ENCODE results near the gene DTNBP1. TPM values are rescaled to one million over a fixed set of nuclear protein-coding genes. Genes with fewer than 3 reads are reported as not detected.
"Not testable (repeated sequence)": the region's sequence is repeated elsewhere in the genome, so short reads cannot be mapped to it uniquely, and the experiment has no call there.

Gene DTNBP1
- total and polyA plus RNA-seq, 4 experiments from 2014 or later: 24.1 to 34.8 (median 29.2) TPM

DNA sequence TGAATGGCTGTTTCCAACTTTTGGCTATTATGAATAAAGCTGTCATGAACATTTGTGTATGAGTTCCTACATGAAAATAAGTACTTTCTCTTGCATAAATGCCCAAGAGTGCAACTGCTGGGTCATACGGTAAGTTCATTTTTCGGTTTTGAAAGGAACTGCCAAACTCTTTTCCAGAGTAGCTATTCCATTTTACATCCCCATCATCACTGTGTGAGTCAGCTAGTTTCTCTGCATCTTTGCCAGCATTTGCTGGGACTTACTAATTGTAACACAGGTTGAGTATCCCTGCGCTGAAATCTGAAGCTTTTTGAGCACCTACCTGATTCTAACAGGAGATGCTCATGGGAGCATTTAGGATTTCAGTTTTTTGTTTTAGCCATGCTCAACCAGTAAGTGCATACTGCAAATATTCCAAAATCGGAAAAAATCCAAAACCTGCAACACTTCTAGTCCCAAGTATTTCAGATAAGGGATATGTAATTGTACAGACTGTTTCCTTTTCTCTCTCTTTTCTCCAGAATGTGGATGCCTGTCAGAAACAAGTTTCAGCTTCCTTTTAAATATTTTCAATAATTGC, 118.4 kb downstream of the DTNBP1 start:
- CTCF ChIA-PET (ENCODE audit: partially characterized antibody): interaction anchor here (0.7 to 1.0 kb wide), 2 partner anchors 8 to 59 kb away, joined by 3 read pairs; no protein-coding TSS in a partner anchor
- DNase-seq: no peak
- Mint-ChIP-seq H3K27me3 (no peaks in the 10 kb centered on the region), H3K4me1 (peaks cover 0 to 8% (median 4%) of the 10 kb centered on the region in 4 donors), H3K27ac (no peak overlapping the region), H3K9me3 (peaks cover 0 to 16% (median 3%) of the 10 kb centered on the region in 8 donors), H3K36me3 (peaks cover 2 to 16% of the 10 kb centered on the region in 2 donors), H3K4me3 (no peak overlapping the region)
- Histone ChIP-seq H3K27me3 (ENCODE audit: insufficient read depth, low read length) (no peaks in the 10 kb centered on the region), H3K9me3 (ENCODE audit: control insufficient read depth in 1 of 2, low read length in 2 of 2) (no peaks in the 10 kb centered on the region), H3K27ac (ENCODE audit: low read depth, low read length) (no peak overlapping the region), H3K4me1 (ENCODE audit: insufficient read depth, low read length) (no peaks in the 10 kb centered on the region), H3K36me3 (ENCODE audit: insufficient read depth, low read length) (no peaks in the 10 kb centered on the region), H3K4me3 (ENCODE audit: low read length in 2 of 2) (no peak overlapping the region)
- POLR2A ChIA-PET (ENCODE audit: partially characterized antibody): no interaction called here
- intact Hi-C loops (cut with micrococcal nuclease): no loop called here

GRCh38 chr6:15543332-15543917, 119.4 kb downstream of the DTNBP1 start:
- DNase-seq; H3K36me3 ChIP-seq (ENCODE audit: insufficient read depth, low read length); H3K27ac ChIP-seq (ENCODE audit: low read depth, low read length); H3K4me1 ChIP-seq (ENCODE audit: insufficient read depth, low read length); H3K27me3 ChIP-seq (ENCODE audit: insufficient read depth, low read length); H3K27ac Mint-ChIP-seq; intact Hi-C loops (cut with micrococcal nuclease); POLR2A ChIA-PET (ENCODE audit: partially characterized antibody); H3K4me3 Mint-ChIP-seq; H3K4me3 ChIP-seq (ENCODE audit: low read length in 2 of 2); H3K9me3 ChIP-seq (ENCODE audit: control insufficient read depth in 1 of 2, low read length in 2 of 2); H3K27me3 Mint-ChIP-seq: not testable (repeated sequence)
- Mint-ChIP-seq H3K9me3 (peaks cover 0 to 16% (median 3%) of the 10 kb centered on the region in 8 donors), H3K4me1 (peaks cover 0 to 12% (median 4%) of the 10 kb centered on the region in 4 donors), H3K36me3 (peaks cover 2 to 16% of the 10 kb centered on the region in 2 donors)
- CTCF ChIA-PET (ENCODE audit: partially characterized antibody): interaction anchor here (1.0 kb wide), 1 partner anchor 9 kb away, joined by 3 read pairs; no protein-coding TSS in a partner anchor

DNA sequence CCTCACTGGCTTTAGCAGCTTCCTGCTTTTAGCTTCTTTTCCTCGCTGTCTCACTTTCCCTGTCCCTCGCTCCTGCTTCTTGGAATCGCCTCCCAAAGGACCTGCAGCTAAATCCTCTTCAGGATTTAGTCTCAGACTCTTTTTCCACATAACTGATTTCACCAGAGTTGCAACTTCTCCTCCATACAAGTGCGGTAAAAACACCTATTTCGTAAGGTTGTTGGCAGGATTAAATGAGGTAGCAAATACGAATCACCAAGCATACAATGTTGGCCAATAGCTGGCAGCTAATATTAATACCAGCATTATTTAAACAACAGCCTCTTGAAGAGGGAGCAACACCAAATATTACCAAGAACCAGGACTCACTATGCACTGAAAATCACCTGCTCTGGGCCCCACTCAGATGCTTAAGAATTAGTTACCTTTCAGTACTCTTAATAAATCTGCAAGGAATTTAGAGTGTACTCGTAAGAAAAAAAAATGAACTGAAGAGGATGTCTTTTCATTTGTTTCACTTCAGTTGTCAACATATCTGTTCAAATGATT, 123.0 kb downstream of the DTNBP1 start:
- H3K4me1 ChIP-seq (ENCODE audit: insufficient read depth, low read length): no peaks in the 10 kb centered on the region
- H3K27me3 Mint-ChIP-seq: no peaks in the 10 kb centered on the region
- intact Hi-C loops (cut with micrococcal nuclease): no loop called here
- H3K4me3 Mint-ChIP-seq: no peak overlapping the region
- CTCF ChIA-PET (ENCODE audit: partially characterized antibody): no interaction called here
- H3K4me1 Mint-ChIP-seq: peaks cover 4 to 15% (median 5%) of the 10 kb centered on the region in 4 donors
- H3K27ac Mint-ChIP-seq: no peak overlapping the region
- no peaks in the 10 kb centered on the region for H3K9me3 ChIP-seq (ENCODE audit: control insufficient read depth in 1 of 2, low read length in 2 of 2)
- H3K27ac ChIP-seq (ENCODE audit: low read depth, low read length): no peak overlapping the region
- H3K27me3 ChIP-seq (ENCODE audit: insufficient read depth, low read length): no peaks in the 10 kb centered on the region
- H3K9me3 Mint-ChIP-seq: peaks cover 0 to 8% (median under 1%) of the 10 kb centered on the region in 8 donors
- H3K4me3 ChIP-seq (ENCODE audit: low read length in 2 of 2): no peak overlapping the region
- POLR2A ChIA-PET (ENCODE audit: partially characterized antibody): no interaction called here
- peaks cover 0 to 11% of the 10 kb centered on the region in 2 donors for H3K36me3 Mint-ChIP-seq
- DNase-seq: no peak
- H3K36me3 ChIP-seq (ENCODE audit: insufficient read depth, low read length): no peaks in the 10 kb centered on the region

DNA sequence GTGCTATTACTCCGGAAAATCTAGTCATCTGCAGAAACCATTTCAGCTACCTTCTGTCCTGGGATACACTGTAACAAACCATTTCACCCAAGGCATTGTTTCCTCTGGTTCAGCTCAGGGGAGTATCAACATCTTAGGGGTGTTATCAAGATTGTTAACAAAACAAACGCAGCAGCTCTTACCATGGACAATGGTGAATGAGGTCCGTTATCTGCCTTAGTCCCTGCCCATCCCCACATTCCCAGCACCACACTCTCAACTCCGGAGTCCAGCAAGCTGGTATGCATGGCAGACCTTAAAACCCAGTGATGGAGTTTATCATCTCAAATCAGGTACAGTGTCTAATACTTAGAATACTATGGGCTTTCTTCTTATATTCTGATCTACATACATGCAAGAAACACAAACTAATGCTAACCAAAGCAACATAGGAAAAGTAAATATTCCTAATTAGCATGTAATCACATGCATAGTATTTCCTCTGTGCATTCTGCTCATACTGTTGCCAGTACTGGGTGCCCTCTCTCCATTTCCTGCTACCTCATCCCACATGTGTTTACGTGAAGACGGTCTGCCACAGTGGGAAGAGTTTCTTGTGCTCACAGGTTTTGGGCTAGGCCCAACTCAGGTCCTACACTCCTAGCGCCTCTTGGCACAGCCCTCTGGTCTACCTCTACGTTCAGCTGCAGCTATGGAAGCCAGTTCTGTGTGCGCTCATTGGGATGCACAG, 123.9 kb downstream of the DTNBP1 start:
- CTCF ChIA-PET (ENCODE audit: partially characterized antibody): no interaction called here
- Histone ChIP-seq H3K4me3 (ENCODE audit: low read length in 2 of 2) (no peak overlapping the region), H3K36me3 (ENCODE audit: insufficient read depth, low read length) (no peaks in the 10 kb centered on the region), H3K4me1 (ENCODE audit: insufficient read depth, low read length) (no peaks in the 10 kb centered on the region), H3K9me3 (ENCODE audit: control insufficient read depth in 1 of 2, low read length in 2 of 2) (no peaks in the 10 kb centered on the region), H3K27me3 (ENCODE audit: insufficient read depth, low read length) (no peaks in the 10 kb centered on the region), H3K27ac (ENCODE audit: low read depth, low read length) (no peak overlapping the region)
- no peak overlapping the region for H3K4me3 Mint-ChIP-seq
- no peak for DNase-seq
- peaks cover 2 to 5% of the 10 kb centered on the region in 2 donors for H3K36me3 Mint-ChIP-seq
- intact Hi-C loops (cut with micrococcal nuclease): no loop called here
- POLR2A ChIA-PET (ENCODE audit: partially characterized antibody): no interaction called here
- H3K4me1 Mint-ChIP-seq: peaks cover 4 to 15% (median 5%) of the 10 kb centered on the region in 4 donors
- H3K27ac Mint-ChIP-seq: peak overlapping the region in 1 of 7 donors; percentile 13
- H3K9me3 Mint-ChIP-seq: peaks cover 0 to 5% (median 0%) of the 10 kb centered on the region in 8 donors
- H3K27me3 Mint-ChIP-seq: no peaks in the 10 kb centered on the region

DNA sequence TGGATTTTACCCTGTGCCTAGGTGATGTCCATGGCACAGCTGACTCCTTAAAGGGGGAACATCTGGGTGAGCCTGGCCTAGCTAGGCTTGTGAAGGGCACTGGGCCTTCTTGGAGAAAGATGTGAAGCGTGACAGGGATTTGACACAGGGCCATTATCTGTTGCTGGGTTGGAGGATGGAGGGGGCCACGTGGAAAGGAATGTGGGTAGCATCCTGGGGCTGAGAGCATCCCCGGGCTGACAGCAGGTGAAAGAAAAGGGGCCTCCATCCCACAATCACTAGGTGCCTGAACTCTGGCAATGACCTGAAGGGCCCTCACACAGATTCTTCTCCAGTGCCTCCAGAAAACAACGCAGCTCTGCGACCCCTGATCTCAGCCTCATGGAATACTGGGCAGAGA, 124.7 kb downstream of the DTNBP1 start:
- CTCF ChIA-PET (ENCODE audit: partially characterized antibody): no interaction called here

GRCh38 chr6:15536198-15536955, 126.5 kb downstream of the DTNBP1 start:
- Mint-ChIP-seq H3K27ac (no peak overlapping the region), H3K4me1 (peaks cover 0 to 15% (median 5%) of the 10 kb centered on the region in 4 donors), H3K4me3 (no peak overlapping the region), H3K27me3 (no peaks in the 10 kb centered on the region), H3K36me3 (peaks cover 15 to 20% of the 10 kb centered on the region in 2 donors), H3K9me3 (no peaks in the 10 kb centered on the region)
- Histone ChIP-seq H3K9me3 (ENCODE audit: control insufficient read depth in 1 of 2, low read length in 2 of 2) (no peaks in the 10 kb centered on the region), H3K27me3 (ENCODE audit: insufficient read depth, low read length) (no peaks in the 10 kb centered on the region), H3K4me3 (ENCODE audit: low read length in 2 of 2) (no peak overlapping the region), H3K4me1 (ENCODE audit: insufficient read depth, low read length) (no peaks in the 10 kb centered on the region), H3K36me3 (ENCODE audit: insufficient read depth, low read length) (no peaks in the 10 kb centered on the region), H3K27ac (ENCODE audit: low read depth, low read length) (no peak overlapping the region)
- ChIA-PET CTCF (ENCODE audit: partially characterized antibody) (no interaction called here), POLR2A (ENCODE audit: partially characterized antibody) (no interaction called here)
- DNase-seq: no peak
- intact Hi-C loops (cut with micrococcal nuclease): no loop called here

More for the DNA sequence above, 124.7 kb downstream of the DTNBP1 start:
- no peaks in the 10 kb centered on the region for H3K27me3 ChIP-seq (ENCODE audit: insufficient read depth, low read length)
- H3K27ac Mint-ChIP-seq: no peak overlapping the region
- H3K4me1 ChIP-seq (ENCODE audit: insufficient read depth, low read length): no peaks in the 10 kb centered on the region
- no peak overlapping the region for H3K27ac ChIP-seq (ENCODE audit: low read depth, low read length)
- H3K4me3 Mint-ChIP-seq: no peak overlapping the region
- POLR2A ChIA-PET (ENCODE audit: partially characterized antibody): no interaction called here
- H3K27me3 Mint-ChIP-seq: no peaks in the 10 kb centered on the region
- intact Hi-C loops (cut with micrococcal nuclease): no loop called here
- no peak for DNase-seq
- no peaks in the 10 kb centered on the region for H3K9me3 ChIP-seq (ENCODE audit: control insufficient read depth in 1 of 2, low read length in 2 of 2)
- peaks cover 6 to 9% of the 10 kb centered on the region in 2 donors for H3K36me3 Mint-ChIP-seq
- no peaks in the 10 kb centered on the region for H3K36me3 ChIP-seq (ENCODE audit: insufficient read depth, low read length)
- no peaks in the 10 kb centered on the region for H3K9me3 Mint-ChIP-seq
- peaks cover 0 to 13% (median 5%) of the 10 kb centered on the region in 4 donors for H3K4me1 Mint-ChIP-seq
- H3K4me3 ChIP-seq (ENCODE audit: low read length in 2 of 2): no peak overlapping the region
